Head of caudate nucleus (tissue), 42 donors: Measurements from ENCODE around the gene RAE1.

Experiments
- DNase-seq, 42 donors: peaks; one replicate each; pipeline versions ENCODE4 v3.0.0 to v3.0.0-alpha.2; 2020 to 2021; ENCODE audit warnings: mixed read lengths in 7 of 42
- intact Hi-C: fragments of 100-400 bp; cut with DNase I; formaldehyde crosslinking; loops from one replicate; pipeline ENCODE4 v1.15.0; 2022

The RAE1 gene

GRCh38 chr20:57404006-57404405 is 53.0 kb downstream of the RAE1 start:
- no peak for DNase-seq

GRCh38 chr20:57404419-57405072 is 53.5 kb downstream of the RAE1 start:
- DNase-seq = no peak
- intact Hi-C loops = no loop called here

More at GRCh38 chr20:57404006-57404405, 53.0 kb downstream of the RAE1 start:
- intact Hi-C loops = no loop called here

- no peak for DNase-seq
- intact Hi-C loops = no loop called here
These were observed 54.4 kb downstream of the RAE1 start for GRCh38 chr20:57405236-57406016.

- DNase-seq = no peak
- intact Hi-C loops = no loop called here
These were observed 56.5 kb downstream of the RAE1 start for GRCh38 chr20:57407541-57407956.

GRCh38 chr20:57408131-57408530 is 57.1 kb downstream of the RAE1 start:
- intact Hi-C loops = no loop called here
- no peak for DNase-seq

GRCh38 chr20:57408536-57409233 is 57.6 kb downstream of the RAE1 start:
- DNase-seq = no peak
- intact Hi-C loops = no loop called here

GRCh38 chr20:57409316-57409671 is 58.2 kb downstream of the RAE1 start:
- DNase-seq = no peak
- intact Hi-C loops = no loop called here

GRCh38 chr20:57409672-57410397 is 58.8 kb downstream of the RAE1 start:
- intact Hi-C loops = no loop called here
- no peak for DNase-seq

GRCh38 chr20:57410398-57410920 is 59.4 kb downstream of the RAE1 start:
- DNase-seq = no peak
- intact Hi-C loops = no loop called here

- no peak for DNase-seq
- intact Hi-C loops = no loop called here
These were observed 59.9 kb downstream of the RAE1 start for GRCh38 chr20:57410924-57411323.

- intact Hi-C loops = no loop called here
- DNase-seq = no peak
These were observed 60.6 kb downstream of the RAE1 start for GRCh38 chr20:57411406-57412283.

- no peak for DNase-seq
- intact Hi-C loops = no loop called here
These were observed 61.4 kb downstream of the RAE1 start for GRCh38 chr20:57412347-57413029.

GRCh38 chr20:57413986-57414385 is 62.9 kb downstream of the RAE1 start:
- DNase-seq = no peak
- intact Hi-C loops = no loop called here

GRCh38 chr20:57414867-57415592 is 64.0 kb downstream of the RAE1 start:
- intact Hi-C loops = no loop called here
- DNase-seq = no peak

- intact Hi-C loops = no loop called here
- no peak for DNase-seq
These were observed 64.7 kb downstream of the RAE1 start for GRCh38 chr20:57415771-57416170.

GRCh38 chr20:57416296-57417022 is 65.4 kb downstream of the RAE1 start:
- intact Hi-C loops = no loop called here
- no peak for DNase-seq
